Measurements from ENCODE around the gene SLC22A4. TPM values are rescaled to one million over a fixed set of nuclear protein-coding genes. Genes with fewer than 3 reads are reported as not detected.

Gene SLC22A4
- total RNA-seq, 1 donor from 2014 or later, result 0.06 TPM

- Histone ChIP-seq H3K27ac (no peak overlapping the region), H3K9ac (no peak overlapping the region), H3K4me2 (no peak overlapping the region), H2AFZ (replicated peaks) (no peak overlapping the region), H3K9me3 (ENCODE audit: low read depth) (no peaks in the 10 kb centered on the region), H3K4me1 (peaks cover 7% of the 10 kb centered on the region), H3K4me3 (no peak overlapping the region), H3K27me3 (no peaks in the 10 kb centered on the region), H3K36me3 (no peaks in the 10 kb centered on the region), H3K79me2 (ENCODE audit: low read depth) (no peaks in the 10 kb centered on the region), H4K20me1 (ENCODE audit: low read depth) (no peaks in the 10 kb centered on the region), H3F3A (ENCODE audit: low read depth) (no peaks in the 10 kb centered on the region)
- Mint-ChIP-seq H3K27ac (no peak overlapping the region), H3K36me3 (peaks cover 4% of the 10 kb centered on the region), H3K27me3 (ENCODE audit: insufficient read depth, low read depth) (peaks cover 2% of the 10 kb centered on the region), H3K4me1 (peaks cover 40% of the 10 kb centered on the region), H3K4me3 (no peak overlapping the region), H3K9me3 (no peaks in the 10 kb centered on the region)
- TF ChIP-seq CTCF (IDR thresholded peaks at IDR 0.05), result no peak
- no peak for TF ChIP-seq EZH2phosphoT487 (IDR thresholded peaks at IDR 0.05)
- no peak for TF ChIP-seq EZH2 (IDR thresholded peaks at IDR 0.05)
- DNase-seq (ENCODE audit: low spot score), result no peak
Measured at GRCh38 chr5:132267166-132267739, 26.9 kb upstream of the SLC22A4 start.

GRCh38 chr5:132267931-132268768 is 26.0 kb upstream of the SLC22A4 start:
- H3K27me3 Mint-ChIP-seq (ENCODE audit: insufficient read depth, low read depth), result peaks cover 4% of the 10 kb centered on the region
- no peak for DNase-seq (ENCODE audit: low spot score)
- peaks cover 46% of the 10 kb centered on the region for H3K4me1 Mint-ChIP-seq
- Histone ChIP-seq H3K36me3 (no peaks in the 10 kb centered on the region), H3K79me2 (ENCODE audit: low read depth) (no peaks in the 10 kb centered on the region), H3K27me3 (no peaks in the 10 kb centered on the region), H3K4me1 (peaks cover 7% of the 10 kb centered on the region), H3K27ac (no peak overlapping the region), H3K9me3 (ENCODE audit: low read depth) (no peaks in the 10 kb centered on the region), H2AFZ (replicated peaks) (no peak overlapping the region), H3K4me2 (no peak overlapping the region), H3K9ac (no peak overlapping the region), H4K20me1 (ENCODE audit: low read depth) (no peaks in the 10 kb centered on the region), H3K4me3 (no peak overlapping the region), H3F3A (ENCODE audit: low read depth) (no peaks in the 10 kb centered on the region)
- no peaks in the 10 kb centered on the region for H3K9me3 Mint-ChIP-seq
- peak overlapping the region; percentile 61 for H3K27ac Mint-ChIP-seq
- TF ChIP-seq EZH2 (IDR thresholded peaks at IDR 0.05) (no peak), EZH2phosphoT487 (IDR thresholded peaks at IDR 0.05) (no peak), CTCF (IDR thresholded peaks at IDR 0.05) (no peak)
- H3K4me3 Mint-ChIP-seq, result no peak overlapping the region
- H3K36me3 Mint-ChIP-seq, result peaks cover 8% of the 10 kb centered on the region

GRCh38 chr5:132268769-132269551 is 25.2 kb upstream of the SLC22A4 start:
- no peaks in the 10 kb centered on the region for H3K9me3 Mint-ChIP-seq
- Histone ChIP-seq H3K4me3 (no peak overlapping the region), H3F3A (ENCODE audit: low read depth) (no peaks in the 10 kb centered on the region), H3K9me3 (ENCODE audit: low read depth) (no peaks in the 10 kb centered on the region), H3K79me2 (ENCODE audit: low read depth) (no peaks in the 10 kb centered on the region), H3K4me1 (peaks cover 7% of the 10 kb centered on the region), H3K9ac (no peak overlapping the region), H4K20me1 (ENCODE audit: low read depth) (no peaks in the 10 kb centered on the region), H3K4me2 (no peak overlapping the region), H2AFZ (replicated peaks) (no peak overlapping the region), H3K27ac (no peak overlapping the region), H3K27me3 (no peaks in the 10 kb centered on the region), H3K36me3 (no peaks in the 10 kb centered on the region)
- H3K36me3 Mint-ChIP-seq, result peaks cover 8% of the 10 kb centered on the region
- H3K4me3 Mint-ChIP-seq, result no peak overlapping the region
- peaks cover 46% of the 10 kb centered on the region for H3K4me1 Mint-ChIP-seq
- DNase-seq (ENCODE audit: low spot score), result peak; percentile 39
- H3K27me3 Mint-ChIP-seq (ENCODE audit: insufficient read depth, low read depth), result peaks cover 4% of the 10 kb centered on the region
- H3K27ac Mint-ChIP-seq, result peak overlapping the region; percentile 63
- no peak for TF ChIP-seq CTCF (IDR thresholded peaks at IDR 0.05)
